Ecto neural progenitor cell (in vitro differentiated cells): ENCODE data around the gene TXNDC15.
"Not testable (repeated sequence)": the region's sequence is repeated elsewhere in the genome, so short reads cannot be mapped to it uniquely, and the experiment has no call there.

Source experiments
- DNase-seq: peaks from one replicate; pipeline ENCODE4 v3.0.0-alpha.2; 2018; ENCODE audit warnings: low spot score

Gene TXNDC15, protein sequence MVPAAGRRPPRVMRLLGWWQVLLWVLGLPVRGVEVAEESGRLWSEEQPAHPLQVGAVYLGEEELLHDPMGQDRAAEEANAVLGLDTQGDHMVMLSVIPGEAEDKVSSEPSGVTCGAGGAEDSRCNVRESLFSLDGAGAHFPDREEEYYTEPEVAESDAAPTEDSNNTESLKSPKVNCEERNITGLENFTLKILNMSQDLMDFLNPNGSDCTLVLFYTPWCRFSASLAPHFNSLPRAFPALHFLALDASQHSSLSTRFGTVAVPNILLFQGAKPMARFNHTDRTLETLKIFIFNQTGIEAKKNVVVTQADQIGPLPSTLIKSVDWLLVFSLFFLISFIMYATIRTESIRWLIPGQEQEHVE

DNA sequence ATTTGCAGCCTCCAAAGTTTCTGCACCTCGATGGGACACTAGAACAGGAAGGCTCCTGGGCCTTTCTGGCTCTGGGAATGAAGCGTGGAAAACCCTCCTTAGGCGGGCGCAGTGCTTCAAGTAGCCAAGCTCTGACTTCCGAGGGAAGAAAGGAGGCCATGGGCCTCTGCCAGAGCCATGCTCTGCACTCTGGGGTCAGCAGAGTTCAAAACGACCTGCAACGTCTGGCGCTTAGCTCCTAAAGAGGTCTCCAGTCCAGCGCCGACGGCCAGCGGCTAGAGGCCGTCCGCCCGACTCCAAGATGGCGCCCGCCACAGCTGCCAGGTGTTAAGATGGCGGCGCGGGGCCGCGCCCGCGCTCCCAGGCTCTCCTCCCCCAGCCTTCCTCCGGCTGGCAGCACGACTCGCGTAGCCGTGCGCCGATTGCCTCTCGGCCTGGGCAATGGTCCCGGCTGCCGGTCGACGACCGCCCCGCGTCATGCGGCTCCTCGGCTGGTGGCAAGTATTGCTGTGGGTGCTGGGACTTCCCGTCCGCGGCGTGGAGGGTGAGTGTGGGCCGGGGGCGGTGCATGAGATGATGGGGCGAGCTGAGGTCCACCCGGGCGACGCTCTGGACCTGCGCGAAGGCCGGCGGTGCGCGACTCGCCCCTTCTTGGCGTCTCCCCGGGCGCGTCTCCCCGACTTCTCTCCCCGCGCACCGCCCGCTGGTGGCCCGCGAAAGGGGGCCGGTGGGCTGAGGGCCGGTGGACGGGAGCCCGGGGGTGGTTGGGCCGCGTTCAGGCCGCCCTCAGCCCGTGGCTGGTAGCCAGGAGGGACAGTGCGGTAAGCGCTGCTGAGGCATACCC lies at the start of gene TXNDC15:
Gene TXNDC15, plus strand, starts transcription at position 385 of the 844 bp plus-strand sequence. Its CDS starts 57 bp downstream, at position 442.
- DNase-seq = peak; percentile 94

DNA sequence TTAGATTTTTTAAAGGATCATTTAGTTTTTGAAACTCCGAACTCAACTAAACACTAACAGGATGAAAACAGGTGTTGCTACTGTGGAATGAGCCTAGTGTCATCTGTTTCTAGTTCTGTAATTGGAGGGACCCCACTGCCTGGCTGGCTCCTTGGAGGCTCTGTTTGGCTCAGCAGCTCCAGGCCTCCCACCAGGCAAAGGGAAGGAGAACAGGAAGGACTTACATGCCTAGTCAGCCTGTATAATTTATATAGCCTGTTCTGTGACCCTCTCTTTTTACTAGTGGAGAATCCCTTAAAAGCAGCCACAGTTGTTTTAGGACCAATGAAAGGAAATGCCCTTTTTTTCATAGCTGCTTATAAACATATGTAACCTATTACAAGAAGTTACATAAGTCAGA lies 49.5 kb upstream of the TXNDC15 start:
- DNase-seq = no peak

DNA sequence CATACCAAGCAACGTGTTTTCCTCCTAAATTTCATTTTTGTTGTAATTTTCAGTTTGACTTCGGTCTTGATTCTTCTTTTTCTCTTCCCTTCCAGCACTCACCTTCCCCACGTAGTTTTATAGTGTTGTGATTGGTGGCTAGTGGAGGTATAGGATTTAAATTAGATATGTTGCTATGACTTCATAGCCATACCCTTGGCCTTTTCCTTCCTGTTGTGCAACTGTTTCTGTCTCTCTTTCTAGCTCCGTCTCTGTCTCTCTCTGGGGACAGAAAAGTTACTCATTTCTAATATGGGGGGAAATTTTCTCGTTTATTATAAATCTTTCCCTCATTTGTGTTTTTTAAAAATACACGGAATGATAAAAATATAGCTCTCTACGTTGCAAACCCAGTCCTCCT lies 49.0 kb upstream of the TXNDC15 start:
- no peak for DNase-seq

DNA sequence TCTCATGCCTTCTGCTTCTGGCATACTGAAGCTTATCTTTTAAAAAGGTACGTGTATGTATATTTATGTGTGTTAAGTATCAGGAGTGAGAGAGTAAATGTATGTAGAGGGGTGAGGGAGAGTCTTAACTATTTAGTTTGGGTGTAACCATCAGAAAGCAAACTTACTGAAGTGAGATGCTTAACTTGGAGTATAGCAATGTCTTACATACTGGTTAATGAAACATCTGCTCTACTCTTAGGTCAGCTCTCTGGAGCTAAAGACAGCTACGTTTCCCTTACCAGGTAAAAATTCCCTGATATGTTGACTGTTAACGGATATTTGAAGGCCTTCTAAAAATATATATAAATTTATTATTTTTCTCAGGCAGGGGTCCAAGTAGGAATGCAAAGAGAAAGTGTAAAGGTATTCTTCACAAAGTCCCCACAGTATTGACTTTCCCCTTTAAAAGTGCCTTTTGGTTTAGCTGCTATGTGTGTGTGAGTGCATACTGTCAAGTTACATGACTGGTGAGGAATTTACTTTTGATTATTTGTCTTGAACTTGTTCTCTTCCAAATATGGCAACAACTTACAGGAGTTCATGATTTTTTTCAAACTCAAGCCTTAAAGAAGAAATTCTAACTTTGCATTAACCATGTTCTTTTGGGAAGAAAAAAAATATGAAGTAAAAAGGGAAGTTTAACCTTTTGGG lies 40.7 kb upstream of the TXNDC15 start:
- no peak for DNase-seq

DNA sequence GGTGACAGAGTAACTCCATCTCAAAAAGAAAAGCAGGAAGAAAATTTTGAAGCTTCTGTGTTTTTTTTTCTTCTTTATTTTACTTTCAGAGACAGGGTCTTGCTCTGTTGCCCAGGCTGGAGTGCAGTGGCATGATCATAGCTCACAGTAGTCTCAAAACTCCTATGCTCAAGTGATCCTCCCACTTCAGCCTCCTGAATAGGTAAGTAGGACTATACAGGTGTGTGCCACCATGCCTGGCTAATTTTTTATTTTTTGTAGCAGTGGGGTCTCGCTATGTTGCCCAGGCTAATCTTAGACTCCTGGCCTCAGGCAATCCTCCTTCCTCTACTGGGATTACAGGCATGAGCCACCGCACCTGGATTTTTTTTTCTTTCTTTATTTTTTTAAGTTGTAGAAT lies 38.5 kb upstream of the TXNDC15 start:
- no peak for DNase-seq

DNA sequence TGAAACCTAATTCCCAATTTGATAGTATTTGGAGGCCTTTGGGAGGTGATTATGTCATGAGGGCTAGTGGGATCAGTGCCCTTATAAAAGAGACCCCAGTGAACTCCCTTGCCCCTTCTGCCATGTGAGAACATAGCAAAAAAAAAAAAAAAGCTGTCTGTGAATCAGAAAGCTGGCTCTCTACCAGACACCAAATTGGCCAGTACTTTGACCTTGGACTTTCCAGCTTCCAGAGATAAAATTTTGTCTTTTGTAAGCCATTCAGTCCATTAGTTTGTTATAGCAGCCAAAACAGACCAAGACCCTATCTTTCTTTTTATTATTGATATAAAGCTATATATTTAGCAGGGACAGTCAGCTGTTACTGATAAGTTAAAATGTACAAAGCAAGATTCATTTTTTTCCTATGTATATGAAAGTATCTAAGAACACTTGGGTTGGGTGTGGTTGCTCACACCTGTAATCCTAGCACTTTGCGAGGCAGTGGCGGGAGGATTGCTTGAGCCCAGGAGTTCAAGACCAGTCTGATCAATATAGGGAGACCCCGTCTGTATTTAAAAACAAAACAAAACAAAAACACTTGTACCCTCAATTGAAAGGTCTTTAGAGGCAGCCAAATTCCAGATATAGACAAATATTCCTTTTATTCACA lies 36.5 kb upstream of the TXNDC15 start:
- no peak for DNase-seq

DNA sequence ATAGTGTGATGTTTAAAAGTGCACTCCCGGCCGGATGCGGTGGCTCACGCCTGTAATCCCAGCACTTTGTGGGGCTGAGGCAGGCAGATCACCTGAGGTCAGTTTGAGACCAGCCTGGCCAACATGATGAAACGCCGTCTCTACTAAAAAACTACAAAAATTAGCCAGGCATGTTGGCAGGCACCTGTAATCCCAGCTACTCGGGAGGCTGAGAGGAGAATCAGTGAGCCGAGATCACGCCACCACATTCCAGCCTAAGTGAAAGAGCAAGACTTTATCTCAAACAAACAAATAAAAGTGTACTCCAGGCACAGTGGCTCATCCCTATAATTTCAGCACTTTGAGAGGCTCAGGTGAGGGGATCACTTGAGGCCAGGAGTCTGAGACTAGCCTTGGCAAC lies 35.8 kb upstream of the TXNDC15 start:
- not testable (repeated sequence) for DNase-seq

DNA sequence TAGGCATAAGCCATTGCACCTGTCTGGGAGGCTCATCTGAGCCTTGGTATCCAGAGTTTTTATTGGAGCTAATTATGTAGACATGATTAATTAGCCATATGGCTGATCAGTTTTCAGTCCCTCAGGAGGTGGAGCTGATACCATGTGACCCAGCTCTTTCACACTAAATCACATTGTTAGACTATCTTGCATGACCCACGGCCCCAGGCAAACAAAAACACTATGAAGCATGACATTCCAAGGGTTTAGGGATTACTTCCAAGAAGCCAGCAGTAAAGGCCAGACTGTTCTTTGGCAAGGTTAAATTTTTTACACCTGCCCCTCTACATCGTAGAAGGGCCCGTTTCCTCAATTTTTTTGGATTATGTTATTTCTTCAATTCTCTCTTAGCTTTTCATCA lies 33.4 kb upstream of the TXNDC15 start:
- DNase-seq = no peak

DNA sequence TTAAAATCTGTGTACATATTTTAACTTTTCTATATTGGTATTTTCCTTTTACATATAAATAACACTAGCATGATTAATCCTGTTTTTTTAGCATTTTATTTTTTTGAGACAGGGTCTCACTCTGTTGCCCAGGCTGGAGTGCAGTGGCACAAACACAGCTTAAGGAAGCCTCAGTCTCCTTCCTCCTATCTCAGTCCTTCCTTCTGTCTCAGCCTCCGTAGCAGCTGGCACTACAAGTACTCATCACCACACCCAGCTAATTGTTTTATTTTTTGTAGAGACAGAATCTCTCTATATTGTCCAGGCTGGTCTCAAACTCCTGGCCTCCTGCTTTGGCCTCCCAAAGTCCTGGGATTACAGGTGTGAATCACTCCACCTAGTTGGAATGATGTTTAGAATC lies 29.9 kb upstream of the TXNDC15 start:
- no peak for DNase-seq

DNA sequence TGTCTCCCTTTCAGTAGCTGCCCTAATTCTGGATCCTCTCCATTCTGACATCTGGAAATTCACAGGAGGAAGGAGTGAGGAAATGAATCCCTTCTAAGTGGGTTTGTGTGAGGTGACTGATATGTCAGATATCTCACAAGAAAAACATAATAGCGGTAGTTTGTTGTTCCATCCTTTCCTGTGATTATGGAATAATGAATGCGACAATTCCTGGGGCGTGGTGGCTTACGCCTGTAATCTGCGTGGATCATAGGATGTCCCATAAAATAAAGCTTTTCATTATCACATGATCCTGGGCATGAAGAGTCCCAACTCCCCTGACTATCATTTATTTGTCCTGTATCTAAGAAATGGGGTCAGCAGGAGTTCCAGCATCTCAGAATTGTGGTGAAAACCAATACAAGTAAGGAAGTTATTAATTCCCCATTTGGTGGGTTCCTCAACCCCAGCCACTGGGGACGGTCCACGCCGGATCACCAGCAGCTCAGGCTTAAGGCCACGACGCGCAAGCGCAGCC lies 28.8 kb upstream of the TXNDC15 start:
- no peak for DNase-seq

DNA sequence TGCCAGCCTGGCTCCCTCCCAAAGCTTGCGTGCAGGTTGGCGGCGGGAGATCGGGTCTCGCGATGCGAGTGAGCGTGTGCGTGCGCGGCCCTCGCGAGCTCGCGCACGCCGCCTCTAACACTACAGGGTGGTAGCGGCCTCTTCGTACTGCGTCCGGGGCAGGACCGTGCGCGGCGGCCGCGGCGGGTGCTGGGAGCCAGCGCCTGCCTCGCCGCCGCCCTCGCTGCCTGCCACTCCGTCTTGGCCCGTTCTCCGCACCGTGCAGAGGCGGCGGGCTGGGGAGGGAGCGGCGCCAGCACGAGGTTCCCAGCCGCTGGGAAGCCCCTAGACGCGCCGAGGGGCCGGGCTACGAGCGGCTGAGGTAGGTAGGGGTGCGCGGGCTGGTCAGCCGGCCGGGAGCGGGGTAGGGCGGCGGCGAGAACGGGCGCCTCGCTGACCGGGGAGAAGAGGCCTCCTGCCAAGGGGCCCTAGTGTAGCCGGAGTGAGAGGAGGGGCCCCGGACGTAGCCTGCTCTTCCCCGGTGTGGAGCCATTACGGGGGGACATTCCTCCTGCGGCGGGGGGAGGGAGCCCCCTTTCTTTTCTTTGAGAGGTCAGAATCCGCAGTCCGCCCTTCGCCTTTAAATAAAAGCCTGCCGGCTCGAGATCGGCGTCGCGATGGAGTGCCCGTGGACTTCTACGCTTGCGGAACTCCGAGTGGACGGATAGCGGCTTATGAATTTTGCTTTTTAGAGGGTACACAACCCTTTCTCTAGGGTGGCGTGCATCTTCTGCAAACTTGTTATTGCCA lies 28.1 kb upstream of the TXNDC15 start, which contains the start of gene C5orf24:
Gene C5orf24, plus strand, starts transcription at position 117 of the 789 bp plus-strand sequence. CDS start 8,933 bp downstream, outside the sequence.
- DNase-seq = peak; percentile 89

DNA sequence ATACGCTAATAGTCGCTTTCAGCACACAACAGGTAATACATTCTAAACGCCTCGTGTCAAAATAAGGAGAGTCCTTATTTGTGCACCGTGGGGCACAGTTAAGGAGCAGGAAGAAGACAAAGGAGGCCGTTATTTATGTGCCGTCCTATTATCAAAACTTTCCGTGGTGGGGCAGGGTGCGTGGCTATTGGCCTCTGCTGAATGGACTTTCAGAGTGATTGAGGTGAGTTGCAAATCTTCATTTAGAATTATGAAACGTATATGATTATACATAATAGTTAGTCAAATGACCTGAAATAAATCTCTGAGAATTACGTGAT lies 27.6 kb upstream of the TXNDC15 start:
- DNase-seq = no peak

DNA sequence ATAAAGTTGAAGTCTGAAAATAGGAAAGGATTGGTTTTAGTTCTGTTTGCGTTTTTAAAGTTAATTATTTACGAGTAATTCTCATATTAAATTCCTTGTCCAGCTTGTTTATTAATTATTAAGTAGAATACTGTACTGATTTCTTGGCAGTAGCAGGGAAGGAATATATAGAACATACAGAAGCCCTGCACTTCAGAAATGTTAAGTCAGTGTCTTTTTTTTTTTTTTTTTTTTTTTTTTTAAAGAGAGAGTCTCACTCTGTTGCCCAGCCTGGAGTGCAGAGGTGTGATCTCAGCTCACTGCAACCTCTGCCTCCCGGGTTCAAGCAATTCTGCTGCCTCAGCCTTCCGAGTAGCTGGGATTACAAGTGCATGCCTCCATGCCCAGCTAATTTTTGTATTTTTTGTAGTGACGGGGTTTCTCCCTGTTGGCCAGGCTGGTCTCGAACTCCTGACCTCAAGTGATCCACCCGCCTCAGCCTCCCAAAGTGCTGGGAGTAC lies 24.7 kb upstream of the TXNDC15 start:
- not testable (repeated sequence) for DNase-seq

DNA sequence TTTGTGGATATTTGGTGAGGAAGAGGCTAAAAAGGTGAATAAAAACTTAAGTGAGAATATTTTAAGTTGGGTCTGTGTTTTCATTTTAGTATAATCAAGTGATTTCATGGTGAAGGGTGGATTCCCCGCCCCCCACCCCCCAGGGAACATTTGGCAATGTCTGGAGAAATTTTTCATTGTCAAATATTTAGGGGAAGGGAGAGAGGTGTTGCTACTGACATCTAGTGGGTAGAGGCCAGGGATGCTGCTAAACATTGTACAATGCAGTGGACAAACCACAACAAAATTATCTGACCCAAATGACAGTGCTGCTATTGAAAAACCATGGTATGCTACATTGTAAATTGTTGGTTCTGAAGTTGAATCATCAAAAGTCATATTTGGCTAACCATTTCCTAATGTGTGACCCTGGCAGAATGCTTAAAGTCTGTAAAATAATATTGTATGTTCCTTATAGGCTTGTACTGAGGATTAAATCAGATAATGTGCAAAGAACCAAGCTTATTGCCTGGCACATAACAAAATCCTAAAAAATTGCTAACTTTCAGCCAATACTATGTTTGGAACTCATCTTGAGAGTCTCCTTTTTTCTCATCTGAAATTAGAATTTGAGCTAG lies 22.8 kb upstream of the TXNDC15 start:
- no peak for DNase-seq

DNA sequence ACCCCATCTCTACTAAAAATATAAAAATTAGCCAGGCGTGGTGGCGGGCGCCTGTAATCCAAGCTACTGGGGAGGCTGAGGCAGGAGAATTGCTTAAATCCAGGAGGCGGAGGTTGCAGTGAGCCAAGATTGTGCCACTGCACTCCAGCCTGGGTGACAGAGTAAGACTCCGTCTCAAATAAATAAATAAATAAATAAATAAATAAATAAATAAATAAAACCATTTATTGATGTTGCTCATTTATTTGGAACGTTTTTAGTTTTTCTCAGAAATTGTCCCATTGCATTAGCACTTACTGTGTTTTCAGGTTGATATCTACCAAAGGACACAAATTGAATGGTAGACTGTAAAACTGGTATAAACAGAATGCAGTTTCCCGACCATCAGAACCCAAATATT lies 17.7 kb upstream of the TXNDC15 start:
- DNase-seq = not testable (repeated sequence)

DNA sequence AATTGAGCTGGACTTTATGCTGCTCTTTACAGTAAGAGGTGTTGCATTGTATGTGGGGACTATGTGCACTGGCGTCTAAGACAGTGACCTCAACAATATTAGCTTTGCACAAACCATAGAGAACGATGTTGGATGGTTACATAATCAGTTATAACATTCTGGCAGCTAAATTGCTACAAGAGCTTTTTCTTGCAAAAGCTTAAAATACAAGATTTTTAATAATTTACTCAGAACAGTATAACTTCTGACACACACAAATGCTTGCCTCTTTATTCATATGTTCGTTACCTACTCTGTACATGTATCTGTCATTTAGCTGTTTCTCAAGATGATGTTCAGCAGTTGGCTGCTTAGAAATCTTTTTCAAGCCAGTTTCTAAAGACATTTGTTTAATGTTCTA lies 16.8 kb upstream of the TXNDC15 start:
- DNase-seq = no peak

DNA sequence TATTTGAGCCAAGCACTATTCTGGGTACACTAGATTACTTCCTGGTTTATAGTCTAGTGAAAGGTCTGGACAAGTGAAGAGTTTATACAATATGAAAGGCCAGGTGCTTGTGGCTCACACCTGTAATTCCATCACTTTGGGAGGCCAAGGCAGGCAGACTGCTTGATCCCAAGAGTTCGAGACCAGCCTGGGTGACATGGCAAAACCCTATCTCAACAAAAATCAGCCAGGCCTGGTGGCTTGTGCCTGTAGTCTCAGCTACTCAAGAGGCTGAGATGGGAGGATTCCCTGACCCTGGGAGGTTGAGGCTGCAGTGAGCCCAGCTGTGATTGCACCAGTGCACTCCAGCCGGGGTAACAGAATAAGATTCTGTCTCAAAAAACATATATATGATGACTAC lies 9.5 kb upstream of the TXNDC15 start:
- DNase-seq = no peak

DNA sequence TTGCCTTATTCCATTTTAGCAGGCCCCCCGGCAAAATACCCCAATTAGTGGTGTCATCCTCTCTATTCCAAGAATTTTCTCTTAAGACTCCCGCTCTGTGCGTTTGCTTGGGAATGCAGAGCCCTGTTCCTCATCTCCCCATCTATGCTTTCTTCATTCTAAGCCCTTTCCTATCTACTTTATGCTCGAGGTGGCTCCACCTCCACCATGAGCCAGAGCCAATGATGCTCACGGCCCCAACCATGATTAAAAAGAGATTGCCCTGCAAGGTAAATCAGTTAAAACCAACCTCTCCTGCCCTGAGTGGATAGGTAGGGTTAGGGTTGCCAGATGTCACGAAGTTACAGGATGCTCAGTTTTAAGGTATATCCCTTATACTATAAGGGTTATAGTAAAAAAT lies 677 bp upstream of the TXNDC15 start:
- DNase-seq = no peak

DNA sequence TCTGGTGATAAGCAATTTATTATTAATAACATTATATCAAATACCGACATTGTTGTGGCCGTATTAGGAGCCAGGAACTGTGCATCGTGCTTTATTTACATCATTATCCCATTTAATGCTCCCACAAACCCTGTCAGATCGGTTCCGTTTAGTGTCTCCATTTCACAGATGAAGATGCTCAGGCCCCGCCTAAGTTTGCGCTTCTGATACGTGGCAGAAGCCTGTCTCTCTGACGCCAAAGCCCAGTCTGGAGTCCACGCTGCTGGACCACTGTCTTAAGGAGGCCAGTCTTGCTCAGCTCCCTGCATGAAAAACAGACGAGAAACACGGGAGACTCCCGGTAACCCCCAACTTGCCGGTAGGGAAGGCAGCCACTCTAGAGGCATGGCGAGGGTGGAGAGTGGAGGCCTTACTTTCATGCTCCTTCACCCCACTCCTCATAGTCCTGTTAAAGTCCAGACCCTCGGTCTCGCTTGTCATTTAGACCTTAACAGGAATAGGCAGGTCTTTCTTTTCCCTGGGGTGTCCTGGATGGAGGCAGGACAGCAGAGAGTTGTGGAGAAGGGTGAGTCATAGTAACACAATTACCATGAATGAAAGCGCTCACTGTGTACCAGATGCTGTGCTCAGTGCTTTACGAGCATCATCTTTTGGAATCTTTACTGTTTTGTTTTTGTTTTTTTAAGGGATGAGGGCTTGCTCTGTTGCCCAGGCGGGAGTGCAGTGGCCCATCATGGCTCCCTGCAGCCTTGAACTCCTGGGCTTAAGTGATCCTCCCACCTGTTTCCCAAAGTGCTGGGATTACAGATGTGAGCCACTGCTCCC lies 872 bp downstream of the TXNDC15 start:
- peak; percentile 54 for DNase-seq

DNA sequence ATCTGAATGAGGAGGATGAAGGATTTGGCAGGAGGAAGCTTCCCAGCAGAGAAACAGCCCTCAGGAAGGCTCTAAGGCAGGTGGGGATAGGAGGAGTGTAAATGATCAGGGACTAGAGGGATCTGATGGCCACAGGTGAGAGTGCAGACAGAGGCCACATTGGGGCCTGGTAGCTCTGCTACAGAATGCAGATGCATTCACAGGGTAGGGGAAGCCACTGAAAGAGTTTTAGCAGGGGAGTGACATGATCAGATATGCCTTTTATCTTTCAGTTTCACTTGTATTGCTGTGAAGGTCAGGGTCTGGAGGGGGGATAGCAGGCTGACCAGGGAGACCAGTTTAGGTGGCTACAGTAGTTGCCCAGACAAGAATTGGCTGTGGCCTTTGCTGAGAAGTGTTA lies 3.0 kb downstream of the TXNDC15 start:
- no peak for DNase-seq
